Immature natural killer cell (primary cell): ENCODE measurements around the gene RAB35. TPM values are rescaled to one million over a fixed set of nuclear protein-coding genes. Genes with fewer than 3 reads are reported as not detected.
"Not testable (repeated sequence)": the region's sequence is repeated elsewhere in the genome, so short reads cannot be mapped to it uniquely, and the experiment has no call there.

Experiments used
- DNase-seq, 3 donors: peaks; one replicate each; pipeline ENCODE4 v3.0.0; 2022; ENCODE audit warnings: mixed read lengths in 1 of 3
- H3K27ac Mint-ChIP-seq, 6 donors: one replicate each; pipeline ENCODE4 v1.8.0; 2020; ENCODE audit warnings: mixed read lengths in 6 of 6, mild to moderate bottlenecking in 5 of 6, inconsistent platforms in 4 of 6, moderate library complexity in 3 of 6
- H3K27me3 Mint-ChIP-seq, 3 donors: one replicate each; pipeline ENCODE4 v1.8.0; 2020 to 2021; ENCODE audit warnings: low read depth in 3 of 3, mild to moderate bottlenecking in 3 of 3, mixed read lengths in 3 of 3, moderate library complexity in 3 of 3, inconsistent platforms in 1 of 3
- H3K36me3 Mint-ChIP-seq, 3 donors: one replicate each; pipeline ENCODE4 v1.8.0; 2020; ENCODE audit warnings: mixed read lengths in 3 of 3, inconsistent platforms in 2 of 3, mild to moderate bottlenecking in 2 of 3
- H3K4me1 Mint-ChIP-seq, 2 donors: one replicate each; pipeline ENCODE4 v1.8.0; 2020; ENCODE audit warnings: inconsistent platforms in 2 of 2, mild to moderate bottlenecking in 2 of 2, mixed read lengths in 2 of 2, moderate library complexity in 1 of 2
- H3K4me3 Mint-ChIP-seq, 5 donors: one replicate each; pipeline ENCODE4 v1.8.0; 2020; ENCODE audit warnings: mild to moderate bottlenecking in 5 of 5, mixed read lengths in 5 of 5, inconsistent platforms in 3 of 5, moderate library complexity in 3 of 5
- H3K9me3 Mint-ChIP-seq, 6 donors: one replicate each; pipeline ENCODE4 v1.8.0; 2020; ENCODE audit warnings: mild to moderate bottlenecking in 6 of 6, mixed read lengths in 6 of 6, inconsistent platforms in 4 of 6, moderate library complexity in 3 of 6
- polyA plus RNA-seq, 3 donors: library from polyadenylated mRNA; unstranded; fragments of 300-500 nt; fragmentation: Illumina TruSeq; gene quantifications; one replicate each; pipeline ENCODE4 v1.2.3, GENCODE V29; 2021

The RAB35 gene
- polyA plus RNA-seq, 3 donors from 2014 or later: 16.3 to 34.9 (median 26.3) TPM

- no peak for DNase-seq
- Mint-ChIP-seq H3K4me3 (no peak overlapping the region), H3K9me3 (no peaks in the 10 kb centered on the region), H3K4me1 (no peaks in the 10 kb centered on the region), H3K27me3 (peaks cover 0 to 2% (median 0%) of the 10 kb centered on the region in 3 donors), H3K27ac (no peak overlapping the region), H3K36me3 (peaks cover 4 to 26% (median 4%) of the 10 kb centered on the region in 3 donors)
Measured at GRCh38 chr12:120064054-120064940, 52.3 kb downstream of the RAB35 start.

- no peak overlapping the region for H3K27ac Mint-ChIP-seq
- no peak overlapping the region for H3K4me3 Mint-ChIP-seq
- H3K9me3 Mint-ChIP-seq: no peaks in the 10 kb centered on the region
- peaks cover 0 to 2% (median 0%) of the 10 kb centered on the region in 3 donors for H3K27me3 Mint-ChIP-seq
- peaks cover 4 to 26% (median 4%) of the 10 kb centered on the region in 3 donors for H3K36me3 Mint-ChIP-seq
- no peak for DNase-seq
- H3K4me1 Mint-ChIP-seq: no peaks in the 10 kb centered on the region
Measured at GRCh38 chr12:120062976-120063579, 53.5 kb downstream of the RAB35 start.

- H3K27me3 Mint-ChIP-seq: peaks cover 0 to 2% (median 0%) of the 10 kb centered on the region in 3 donors
- H3K9me3 Mint-ChIP-seq: no peaks in the 10 kb centered on the region
- H3K4me1 Mint-ChIP-seq: no peaks in the 10 kb centered on the region
- H3K36me3 Mint-ChIP-seq: peaks cover 4 to 23% (median 4%) of the 10 kb centered on the region in 3 donors
- no peak overlapping the region for H3K27ac Mint-ChIP-seq
- H3K4me3 Mint-ChIP-seq: no peak overlapping the region
- no peak for DNase-seq
Measured at GRCh38 chr12:120061575-120062214, 54.9 kb downstream of the RAB35 start.

GRCh38 chr12:120060717-120061116 is 55.8 kb downstream of the RAB35 start:
- no peaks in the 10 kb centered on the region for H3K9me3 Mint-ChIP-seq
- H3K27me3 Mint-ChIP-seq: peaks cover 0 to 3% (median 0%) of the 10 kb centered on the region in 3 donors
- H3K36me3 Mint-ChIP-seq: peaks cover 4 to 16% (median 4%) of the 10 kb centered on the region in 3 donors
- no peak overlapping the region for H3K4me3 Mint-ChIP-seq
- no peak for DNase-seq
- H3K4me1 Mint-ChIP-seq: no peaks in the 10 kb centered on the region
- H3K27ac Mint-ChIP-seq: no peak overlapping the region

GRCh38 chr12:120060196-120060595 is 56.4 kb downstream of the RAB35 start:
- Mint-ChIP-seq H3K27me3 (peaks cover 0 to 3% (median 0%) of the 10 kb centered on the region in 3 donors), H3K36me3 (peaks cover 4 to 15% (median 4%) of the 10 kb centered on the region in 3 donors), H3K9me3 (no peaks in the 10 kb centered on the region), H3K27ac (no peak overlapping the region), H3K4me3 (no peak overlapping the region), H3K4me1 (no peaks in the 10 kb centered on the region)
- no peak for DNase-seq

- Mint-ChIP-seq H3K4me1 (no peaks in the 10 kb centered on the region), H3K27me3 (peaks cover 0 to 3% (median 2%) of the 10 kb centered on the region in 3 donors), H3K27ac (no peak overlapping the region), H3K4me3 (no peak overlapping the region), H3K36me3 (peaks cover 0 to 9% (median 8%) of the 10 kb centered on the region in 3 donors), H3K9me3 (no peaks in the 10 kb centered on the region)
- DNase-seq: no peak
Measured at GRCh38 chr12:120056739-120057138, 59.8 kb downstream of the RAB35 start.

- Mint-ChIP-seq H3K36me3 (peaks cover 0 to 9% (median 0%) of the 10 kb centered on the region in 3 donors), H3K4me3 (no peak overlapping the region), H3K9me3 (no peaks in the 10 kb centered on the region), H3K27me3 (peaks cover 0 to 3% (median 2%) of the 10 kb centered on the region in 3 donors), H3K4me1 (no peaks in the 10 kb centered on the region), H3K27ac (no peak overlapping the region)
- DNase-seq: no peak
Measured at GRCh38 chr12:120055231-120056000, 61.1 kb downstream of the RAB35 start.

- H3K4me1 Mint-ChIP-seq: peaks cover 4% of the 10 kb centered on the region in 2 donors
Measured at GRCh38 chr12:120054293-120054692, 62.3 kb downstream of the RAB35 start.

GRCh38 chr12:120051535-120051934 is 65.0 kb downstream of the RAB35 start:
- H3K9me3 Mint-ChIP-seq: no peaks in the 10 kb centered on the region
- peak overlapping the region in 1 of 6 donors; percentile 33 for H3K27ac Mint-ChIP-seq
- no peak for DNase-seq
- no peak overlapping the region for H3K4me3 Mint-ChIP-seq
- H3K36me3 Mint-ChIP-seq: peaks cover 0 to 9% (median 0%) of the 10 kb centered on the region in 3 donors
- peaks cover 0 to 3% (median 2%) of the 10 kb centered on the region in 3 donors for H3K27me3 Mint-ChIP-seq
- peaks cover 19 to 23% of the 10 kb centered on the region in 2 donors for H3K4me1 Mint-ChIP-seq

More at GRCh38 chr12:120054293-120054692, 62.3 kb downstream of the RAB35 start:
- DNase-seq: no peak
- Mint-ChIP-seq H3K27ac (no peak overlapping the region), H3K27me3 (peaks cover 0 to 3% (median 2%) of the 10 kb centered on the region in 3 donors), H3K36me3 (peaks cover 0 to 9% (median 0%) of the 10 kb centered on the region in 3 donors), H3K9me3 (no peaks in the 10 kb centered on the region), H3K4me3 (no peak overlapping the region)

- no peak for DNase-seq
- Mint-ChIP-seq H3K9me3 (no peaks in the 10 kb centered on the region), H3K4me3 (no peak overlapping the region), H3K27ac (peak overlapping the region in 3 of 6 donors; percentile 4 to 31 (median 6)), H3K4me1 (peaks cover 19 to 23% of the 10 kb centered on the region in 2 donors), H3K36me3 (peaks cover 0 to 9% (median 0%) of the 10 kb centered on the region in 3 donors), H3K27me3 (peaks cover 0 to 2% (median 1%) of the 10 kb centered on the region in 3 donors)
Measured at GRCh38 chr12:120049426-120049825, 67.1 kb downstream of the RAB35 start.

- peak; percentile 1 to 14 (median 2) for DNase-seq
Measured at GRCh38 chr12:120048263-120048662, 68.3 kb downstream of the RAB35 start.

GRCh38 chr12:120047072-120047471 is 69.5 kb downstream of the RAB35 start:
- Mint-ChIP-seq H3K27ac (no peak overlapping the region), H3K27me3 (peaks cover 0 to under 1% (median 0%) of the 10 kb centered on the region in 3 donors), H3K4me3 (no peak overlapping the region), H3K9me3 (no peaks in the 10 kb centered on the region), H3K36me3 (peaks cover 0 to 3% (median under 1%) of the 10 kb centered on the region in 3 donors), H3K4me1 (peaks cover 20 to 23% of the 10 kb centered on the region in 2 donors)
- no peak for DNase-seq

More at GRCh38 chr12:120048263-120048662, 68.3 kb downstream of the RAB35 start:
- Mint-ChIP-seq H3K4me1 (peaks cover 20 to 23% of the 10 kb centered on the region in 2 donors), H3K27me3 (peaks cover 0 to 1% (median 0%) of the 10 kb centered on the region in 3 donors), H3K4me3 (peak overlapping the region in 4 of 5 donors; percentile 12 to 46 (median 21)), H3K27ac (peak overlapping the region; percentile 60 to 83 (median 73)), H3K36me3 (peaks cover 0 to 5% (median 3%) of the 10 kb centered on the region in 3 donors), H3K9me3 (no peaks in the 10 kb centered on the region)

GRCh38 chr12:120045367-120045766 is 71.2 kb downstream of the RAB35 start:
- H3K27ac Mint-ChIP-seq, H3K36me3 Mint-ChIP-seq, H3K27me3 Mint-ChIP-seq, H3K9me3 Mint-ChIP-seq, DNase-seq, H3K4me3 Mint-ChIP-seq: not testable (repeated sequence)
- H3K4me1 Mint-ChIP-seq: peaks cover 20 to 23% of the 10 kb centered on the region in 2 donors
